Measurements from ENCODE around the gene RNF133. TPM values are rescaled to one million over a fixed set of nuclear protein-coding genes. Genes with fewer than 3 reads are reported as not detected.

RNF133 gene
- polyA plus RNA-seq, 1 donor = 0.10 TPM

GRCh38 chr7:122675621-122676020 lies 23.3 kb downstream of the RNF133 start:
- Histone ChIP-seq H3K27ac (ENCODE audit: low read length) (no peak overlapping the region), H3K9me3 (ENCODE audit: control insufficient read depth, low read depth, low read length) (peaks cover 6% of the 10 kb centered on the region), H3K27me3 (ENCODE audit: control insufficient read depth, insufficient read depth, low read length) (no peaks in the 10 kb centered on the region), H3K4me1 (ENCODE audit: control insufficient read depth, insufficient read depth, low read length) (no peaks in the 10 kb centered on the region), H3K36me3 (ENCODE audit: control insufficient read depth, insufficient read depth, low read length) (no peaks in the 10 kb centered on the region), H3K4me3 (ENCODE audit: low read length) (no peak overlapping the region)
- DNase-seq = no peak
- WGBS (ENCODE audit: insufficient coverage, low lambda C conversion rate) = 95% methylated on average over 4 of the region's 7 CpGs

- Histone ChIP-seq H3K4me3 (ENCODE audit: low read length) (no peak overlapping the region), H3K9me3 (ENCODE audit: control insufficient read depth, low read depth, low read length) (peaks cover 6% of the 10 kb centered on the region)
These were observed 23.9 kb downstream of the RNF133 start for GRCh38 chr7:122675011-122675410.

GRCh38 chr7:122674502-122674901 lies 24.4 kb downstream of the RNF133 start:
- Histone ChIP-seq H3K27ac (ENCODE audit: low read length) (no peak overlapping the region), H3K4me1 (ENCODE audit: control insufficient read depth, insufficient read depth, low read length) (no peaks in the 10 kb centered on the region), H3K27me3 (ENCODE audit: control insufficient read depth, insufficient read depth, low read length) (no peaks in the 10 kb centered on the region), H3K4me3 (ENCODE audit: low read length) (no peak overlapping the region), H3K9me3 (ENCODE audit: control insufficient read depth, low read depth, low read length) (peaks cover 6% of the 10 kb centered on the region), H3K36me3 (ENCODE audit: control insufficient read depth, insufficient read depth, low read length) (no peaks in the 10 kb centered on the region)
- DNase-seq = no peak
- 100% methylated on average over 1 of the region's 4 CpGs for WGBS (ENCODE audit: insufficient coverage, low lambda C conversion rate)

More at GRCh38 chr7:122675011-122675410, 23.9 kb downstream of the RNF133 start:
- Histone ChIP-seq H3K27me3 (ENCODE audit: control insufficient read depth, insufficient read depth, low read length) (no peaks in the 10 kb centered on the region), H3K36me3 (ENCODE audit: control insufficient read depth, insufficient read depth, low read length) (no peaks in the 10 kb centered on the region), H3K4me1 (ENCODE audit: control insufficient read depth, insufficient read depth, low read length) (no peaks in the 10 kb centered on the region), H3K27ac (ENCODE audit: low read length) (no peak overlapping the region)
- WGBS (ENCODE audit: insufficient coverage, low lambda C conversion rate) = 72% methylated on average over 2 of the region's 7 CpGs
- DNase-seq = no peak

DNA sequence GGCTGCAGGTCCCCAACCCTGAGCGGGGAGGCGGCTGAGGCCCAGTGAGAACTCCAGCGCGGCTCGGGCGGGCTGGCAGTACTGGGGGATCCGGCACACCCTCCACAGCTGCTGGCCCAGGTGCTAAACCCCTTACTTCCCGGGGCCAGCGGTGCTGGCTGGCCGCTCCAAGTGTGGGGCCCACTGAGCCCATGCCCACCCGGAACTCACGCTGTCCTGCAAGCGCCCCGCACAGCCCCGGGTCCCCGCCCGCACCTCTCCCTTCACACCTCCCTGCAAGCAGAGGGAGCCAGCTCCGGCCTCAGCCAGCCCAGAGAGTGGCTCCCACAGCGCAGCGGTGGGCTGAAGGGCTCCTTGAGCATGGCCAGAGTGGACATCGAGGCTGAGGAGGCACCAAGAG lies 25.0 kb downstream of the RNF133 start:
- DNase-seq = no peak
- Histone ChIP-seq H3K4me3 (ENCODE audit: low read length) (no peak overlapping the region), H3K9me3 (ENCODE audit: control insufficient read depth, low read depth, low read length) (peaks cover 6% of the 10 kb centered on the region), H3K4me1 (ENCODE audit: control insufficient read depth, insufficient read depth, low read length) (no peaks in the 10 kb centered on the region), H3K27me3 (ENCODE audit: control insufficient read depth, insufficient read depth, low read length) (no peaks in the 10 kb centered on the region), H3K36me3 (ENCODE audit: control insufficient read depth, insufficient read depth, low read length) (no peaks in the 10 kb centered on the region), H3K27ac (ENCODE audit: low read length) (no peak overlapping the region)
- no CpG with 5 or more reads among the region's 21 CpGs for WGBS (ENCODE audit: insufficient coverage, low lambda C conversion rate)

DNA sequence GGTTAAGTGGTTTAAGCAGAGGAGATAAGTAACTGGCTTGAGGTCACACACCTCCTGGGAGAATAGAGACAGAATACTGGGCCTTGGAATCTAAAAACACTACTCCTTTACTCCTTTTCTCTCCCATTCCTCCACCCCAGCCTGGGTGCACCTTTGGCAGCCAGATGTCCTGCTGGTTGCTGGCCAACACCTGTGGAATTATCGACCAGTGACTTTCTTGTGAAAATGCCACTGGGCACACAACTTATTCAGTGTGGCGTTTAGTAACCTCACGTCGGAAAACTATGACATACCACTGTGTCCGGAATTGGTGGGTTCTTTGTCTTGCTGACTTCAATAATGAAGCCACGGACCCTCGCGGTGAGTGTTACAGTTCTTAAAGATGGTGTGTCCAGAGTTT lies 26.4 kb downstream of the RNF133 start:
- Histone ChIP-seq H3K27me3 (ENCODE audit: control insufficient read depth, insufficient read depth, low read length) (no peaks in the 10 kb centered on the region), H3K9me3 (ENCODE audit: control insufficient read depth, low read depth, low read length) (peaks cover 6% of the 10 kb centered on the region), H3K4me1 (ENCODE audit: control insufficient read depth, insufficient read depth, low read length) (no peaks in the 10 kb centered on the region), H3K27ac (ENCODE audit: low read length) (no peak overlapping the region), H3K36me3 (ENCODE audit: control insufficient read depth, insufficient read depth, low read length) (no peaks in the 10 kb centered on the region), H3K4me3 (ENCODE audit: low read length) (no peak overlapping the region)
- no peak for DNase-seq
- no CpG with 5 or more reads among the region's 8 CpGs for WGBS (ENCODE audit: insufficient coverage, low lambda C conversion rate)

GRCh38 chr7:122663733-122664132 lies 35.2 kb downstream of the RNF133 start:
- Histone ChIP-seq H3K27ac (ENCODE audit: low read length) (no peak overlapping the region), H3K4me1 (ENCODE audit: control insufficient read depth, insufficient read depth, low read length) (no peaks in the 10 kb centered on the region), H3K36me3 (ENCODE audit: control insufficient read depth, insufficient read depth, low read length) (no peaks in the 10 kb centered on the region), H3K9me3 (ENCODE audit: control insufficient read depth, low read depth, low read length) (no peaks in the 10 kb centered on the region), H3K27me3 (ENCODE audit: control insufficient read depth, insufficient read depth, low read length) (no peaks in the 10 kb centered on the region), H3K4me3 (ENCODE audit: low read length) (no peak overlapping the region)
- no peak for DNase-seq
- WGBS (ENCODE audit: insufficient coverage, low lambda C conversion rate) = no CpG with 5 or more reads among the region's 2 CpGs

- DNase-seq = no peak
- Histone ChIP-seq H3K4me1 (ENCODE audit: control insufficient read depth, insufficient read depth, low read length) (no peaks in the 10 kb centered on the region), H3K9me3 (ENCODE audit: control insufficient read depth, low read depth, low read length) (no peaks in the 10 kb centered on the region), H3K36me3 (ENCODE audit: control insufficient read depth, insufficient read depth, low read length) (no peaks in the 10 kb centered on the region), H3K27ac (ENCODE audit: low read length) (no peak overlapping the region), H3K27me3 (ENCODE audit: control insufficient read depth, insufficient read depth, low read length) (no peaks in the 10 kb centered on the region), H3K4me3 (ENCODE audit: low read length) (no peak overlapping the region)
- WGBS (ENCODE audit: insufficient coverage, low lambda C conversion rate) = 80% methylated on average over 1 of the region's 2 CpGs
These were observed 40.1 kb downstream of the RNF133 start for GRCh38 chr7:122658856-122659255.

DNA sequence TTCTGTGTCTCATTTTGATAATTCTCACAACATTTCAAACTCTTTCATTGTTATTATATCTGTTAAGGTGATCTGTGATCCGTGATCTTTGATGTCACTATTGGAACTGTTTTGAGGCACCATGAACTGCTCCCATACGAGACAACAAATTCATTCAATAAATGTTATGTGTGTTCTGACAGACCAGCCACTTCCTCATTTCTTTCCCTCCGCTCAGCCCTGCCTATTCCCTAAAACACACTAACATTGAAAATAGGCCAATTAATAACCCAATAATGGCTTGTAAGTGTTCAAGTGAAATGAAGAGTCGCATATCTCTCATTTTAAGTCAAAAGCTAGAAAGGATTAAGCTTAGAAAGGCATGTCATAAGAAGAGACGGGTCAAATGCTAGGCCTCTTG lies 45.2 kb downstream of the RNF133 start:
- WGBS (ENCODE audit: insufficient coverage, low lambda C conversion rate) = 100% methylated on average over 3 of the region's 5 CpGs
- no peaks in the 10 kb centered on the region for H3K4me1 ChIP-seq (ENCODE audit: control insufficient read depth, insufficient read depth, low read length)
- no peak for DNase-seq
- no peaks in the 10 kb centered on the region for H3K36me3 ChIP-seq (ENCODE audit: control insufficient read depth, insufficient read depth, low read length)
- no peaks in the 10 kb centered on the region for H3K9me3 ChIP-seq (ENCODE audit: control insufficient read depth, low read depth, low read length)
- H3K27me3 ChIP-seq (ENCODE audit: control insufficient read depth, insufficient read depth, low read length) = no peaks in the 10 kb centered on the region
- no peak overlapping the region for H3K4me3 ChIP-seq (ENCODE audit: low read length)
- H3K27ac ChIP-seq (ENCODE audit: low read length) = no peak overlapping the region

- DNase-seq = peak in 1 of 2 donors; percentile 8
- 40% methylated on average over 1 of the region's 4 CpGs for WGBS (ENCODE audit: insufficient coverage, low lambda C conversion rate)
- H3K9me3 ChIP-seq (ENCODE audit: control insufficient read depth, low read depth, low read length) = no peaks in the 10 kb centered on the region
- H3K27ac ChIP-seq (ENCODE audit: low read length) = no peak overlapping the region
- H3K27me3 ChIP-seq (ENCODE audit: control insufficient read depth, insufficient read depth, low read length) = no peaks in the 10 kb centered on the region
- H3K36me3 ChIP-seq (ENCODE audit: control insufficient read depth, insufficient read depth, low read length) = no peaks in the 10 kb centered on the region
- no peak overlapping the region for H3K4me3 ChIP-seq (ENCODE audit: low read length)
- no peaks in the 10 kb centered on the region for H3K4me1 ChIP-seq (ENCODE audit: control insufficient read depth, insufficient read depth, low read length)
These were observed 46.0 kb downstream of the RNF133 start for GRCh38 chr7:122652876-122653275.

DNA sequence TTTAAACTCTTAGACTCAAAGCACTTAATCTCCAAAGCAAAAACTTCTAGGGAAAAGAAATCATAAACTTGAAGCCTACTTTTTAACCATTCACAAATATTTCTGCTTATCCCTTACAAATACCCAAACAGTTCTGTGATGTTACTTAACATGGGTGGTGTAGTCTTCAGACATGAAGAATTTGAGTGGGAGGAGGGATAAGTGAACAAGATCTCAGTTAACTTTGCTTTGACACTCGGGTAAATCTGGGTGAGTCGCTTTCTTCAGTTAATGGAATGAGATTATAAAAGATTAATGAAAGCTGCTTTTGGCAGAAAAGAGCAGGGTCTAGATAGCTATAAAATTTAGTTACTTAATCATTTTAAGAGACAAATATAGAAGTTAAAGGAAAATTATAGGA lies 47.5 kb downstream of the RNF133 start:
- H3K4me1 ChIP-seq (ENCODE audit: control insufficient read depth, insufficient read depth, low read length) = no peaks in the 10 kb centered on the region
- no peak overlapping the region for H3K4me3 ChIP-seq (ENCODE audit: low read length)
- H3K36me3 ChIP-seq (ENCODE audit: control insufficient read depth, insufficient read depth, low read length) = no peaks in the 10 kb centered on the region
- no peaks in the 10 kb centered on the region for H3K9me3 ChIP-seq (ENCODE audit: control insufficient read depth, low read depth, low read length)
- H3K27ac ChIP-seq (ENCODE audit: low read length) = no peak overlapping the region
- DNase-seq = no peak
- 100% methylated on average over 1 of the region's 2 CpGs for WGBS (ENCODE audit: insufficient coverage, low lambda C conversion rate)
- no peaks in the 10 kb centered on the region for H3K27me3 ChIP-seq (ENCODE audit: control insufficient read depth, insufficient read depth, low read length)

All from large intestine (tissue), 3 donors.